GM06990 (cell line): ENCODE measurements around the gene OR7G1.

Experiments
- DNase-seq: peaks from one replicate; pipeline ENCODE4 v3.0.0-alpha.2; 2011; ENCODE audit not compliant: insufficient read length; ENCODE audit errors: extremely low read depth
- H3K27me3 ChIP-seq: replicated peaks from 2 replicates; pipeline ENCODE4 v1.6.0; 2011; ENCODE audit warnings: low read length; ENCODE audit not compliant: control insufficient read depth, insufficient read depth
- H3K36me3 ChIP-seq: 2 replicates; pipeline ENCODE4 v1.5.1; 2011; ENCODE audit warnings: low read length; ENCODE audit not compliant: control insufficient read depth, insufficient read depth
- H3K4me3 ChIP-seq: replicated peaks from 2 replicates; pipeline ENCODE4 v1.5.1; 2011; ENCODE audit warnings: low read depth, mild to moderate bottlenecking, control low read depth, low read length
- TF ChIP-seq, protein P1 (sequence below): IDR thresholded peaks from 2 replicates; pipeline ENCODE4 v1.5.1; 2011; ENCODE audit warnings: low read length, control low read depth, mild to moderate bottlenecking, inconsistent platforms; ENCODE audit not compliant: insufficient read depth, poor library complexity, severe bottlenecking

OR7G1 gene, protein sequence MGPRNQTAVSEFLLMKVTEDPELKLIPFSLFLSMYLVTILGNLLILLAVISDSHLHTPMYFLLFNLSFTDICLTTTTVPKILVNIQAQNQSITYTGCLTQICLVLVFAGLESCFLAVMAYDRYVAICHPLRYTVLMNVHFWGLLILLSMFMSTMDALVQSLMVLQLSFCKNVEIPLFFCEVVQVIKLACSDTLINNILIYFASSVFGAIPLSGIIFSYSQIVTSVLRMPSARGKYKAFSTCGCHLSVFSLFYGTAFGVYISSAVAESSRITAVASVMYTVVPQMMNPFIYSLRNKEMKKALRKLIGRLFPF

DNA sequence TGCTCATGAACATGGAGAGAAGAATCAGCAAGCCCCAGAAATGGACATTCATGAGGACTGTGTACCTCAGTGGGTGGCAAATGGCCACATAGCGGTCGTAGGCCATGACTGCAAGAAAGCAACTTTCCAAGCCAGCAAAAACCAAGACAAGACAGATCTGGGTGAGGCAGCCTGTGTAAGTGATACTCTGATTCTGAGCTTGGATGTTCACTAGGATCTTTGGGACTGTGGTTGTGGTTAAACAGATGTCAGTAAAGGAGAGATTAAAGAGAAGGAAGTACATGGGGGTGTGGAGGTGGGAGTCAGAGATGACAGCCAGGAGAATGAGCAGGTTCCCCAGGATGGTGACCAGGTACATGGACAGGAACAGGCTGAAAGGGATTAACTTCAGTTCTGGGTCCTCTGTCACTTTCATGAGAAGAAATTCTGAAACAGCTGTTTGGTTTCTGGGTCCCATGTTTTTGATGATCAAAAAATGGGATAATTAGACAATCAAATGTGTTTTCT lies at the start of gene OR7G1:
OR7G1 (minus strand) TSS at position 457 of the 507 bp plus-strand sequence; CDS start at position 457, 0 bp downstream.
- DNase-seq, result no peak
- Histone ChIP-seq H3K4me3 (no peak within 1 kb of the TSS), H3K36me3 (no peaks in the 10 kb centered on the region), H3K27me3 (no peaks in the 10 kb centered on the region)
- TF ChIP-seq, protein P1, sequence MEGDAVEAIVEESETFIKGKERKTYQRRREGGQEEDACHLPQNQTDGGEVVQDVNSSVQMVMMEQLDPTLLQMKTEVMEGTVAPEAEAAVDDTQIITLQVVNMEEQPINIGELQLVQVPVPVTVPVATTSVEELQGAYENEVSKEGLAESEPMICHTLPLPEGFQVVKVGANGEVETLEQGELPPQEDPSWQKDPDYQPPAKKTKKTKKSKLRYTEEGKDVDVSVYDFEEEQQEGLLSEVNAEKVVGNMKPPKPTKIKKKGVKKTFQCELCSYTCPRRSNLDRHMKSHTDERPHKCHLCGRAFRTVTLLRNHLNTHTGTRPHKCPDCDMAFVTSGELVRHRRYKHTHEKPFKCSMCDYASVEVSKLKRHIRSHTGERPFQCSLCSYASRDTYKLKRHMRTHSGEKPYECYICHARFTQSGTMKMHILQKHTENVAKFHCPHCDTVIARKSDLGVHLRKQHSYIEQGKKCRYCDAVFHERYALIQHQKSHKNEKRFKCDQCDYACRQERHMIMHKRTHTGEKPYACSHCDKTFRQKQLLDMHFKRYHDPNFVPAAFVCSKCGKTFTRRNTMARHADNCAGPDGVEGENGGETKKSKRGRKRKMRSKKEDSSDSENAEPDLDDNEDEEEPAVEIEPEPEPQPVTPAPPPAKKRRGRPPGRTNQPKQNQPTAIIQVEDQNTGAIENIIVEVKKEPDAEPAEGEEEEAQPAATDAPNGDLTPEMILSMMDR, result no peak

DNA sequence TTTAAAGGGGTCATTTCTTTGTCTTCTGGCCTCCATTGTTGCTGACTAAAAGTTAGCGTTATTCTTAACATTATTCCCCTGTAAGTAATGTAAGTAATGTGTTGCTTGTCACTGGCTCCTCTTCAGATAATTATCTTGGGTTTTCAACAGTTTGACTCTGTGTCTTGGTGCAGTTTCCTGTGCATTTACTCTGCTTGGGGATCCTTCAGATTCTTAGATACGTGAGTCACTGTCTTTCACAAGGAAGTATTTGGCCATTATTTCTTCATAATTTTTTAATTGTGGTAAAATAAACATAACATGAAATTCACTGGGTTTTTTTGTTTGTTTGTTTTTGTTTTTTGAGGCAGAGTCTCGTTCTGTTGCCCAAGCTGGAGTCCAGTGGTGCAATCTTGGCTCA lies 49.7 kb upstream of the OR7G1 start:
- Histone ChIP-seq H3K36me3 (peaks cover 22% of the 10 kb centered on the region), H3K4me3 (no peak overlapping the region), H3K27me3 (no peaks in the 10 kb centered on the region)
- DNase-seq, result no peak
- TF ChIP-seq, protein P1, result no peak

DNA sequence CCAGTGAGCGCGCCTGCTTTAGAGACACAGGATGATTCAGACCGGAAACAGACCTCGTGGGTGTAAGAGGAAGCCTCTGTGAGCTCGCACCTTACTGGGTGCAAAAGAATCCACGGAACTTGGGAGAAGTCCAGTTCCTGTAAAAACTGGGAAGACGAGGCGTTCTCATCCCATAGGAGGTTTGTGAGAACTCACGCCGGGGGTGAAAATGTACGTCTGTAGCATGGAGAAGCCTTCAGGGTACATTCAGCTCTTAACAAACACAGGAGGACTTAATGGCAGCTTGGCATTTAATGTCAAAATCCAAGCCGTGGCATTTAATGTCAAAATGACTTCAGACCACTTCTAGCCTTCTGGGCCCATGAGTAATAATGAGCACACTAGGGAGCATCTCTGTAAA lies 45.9 kb upstream of the OR7G1 start:
- no peak overlapping the region for H3K4me3 ChIP-seq
- TF ChIP-seq, protein P1, result no peak
- no peak for DNase-seq
- no peaks in the 10 kb centered on the region for H3K27me3 ChIP-seq
- peaks cover 52% of the 10 kb centered on the region for H3K36me3 ChIP-seq

DNA sequence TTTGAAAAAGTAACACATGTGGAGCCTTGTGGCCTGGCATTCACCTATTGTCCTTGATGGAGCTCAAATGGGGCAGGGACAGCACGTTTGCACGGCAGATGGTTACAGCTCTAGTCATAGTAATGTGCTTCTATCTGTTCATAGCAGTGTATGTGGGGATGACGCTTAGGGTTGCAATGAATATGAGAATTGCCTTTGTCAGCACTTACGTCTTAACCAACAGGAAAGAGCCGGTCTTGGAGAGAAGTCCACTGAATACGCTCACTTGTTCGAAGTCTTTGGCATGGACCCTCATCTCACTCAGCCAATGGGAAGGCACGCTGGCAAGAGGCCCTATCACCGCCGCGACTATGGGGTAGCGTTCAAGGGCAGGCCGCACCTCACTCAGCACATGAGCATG lies 44.3 kb upstream of the OR7G1 start:
- no peaks in the 10 kb centered on the region for H3K27me3 ChIP-seq
- peaks cover 58% of the 10 kb centered on the region for H3K36me3 ChIP-seq
- TF ChIP-seq, protein P1, result no peak
- no peak overlapping the region for H3K4me3 ChIP-seq
- DNase-seq, result no peak

DNA sequence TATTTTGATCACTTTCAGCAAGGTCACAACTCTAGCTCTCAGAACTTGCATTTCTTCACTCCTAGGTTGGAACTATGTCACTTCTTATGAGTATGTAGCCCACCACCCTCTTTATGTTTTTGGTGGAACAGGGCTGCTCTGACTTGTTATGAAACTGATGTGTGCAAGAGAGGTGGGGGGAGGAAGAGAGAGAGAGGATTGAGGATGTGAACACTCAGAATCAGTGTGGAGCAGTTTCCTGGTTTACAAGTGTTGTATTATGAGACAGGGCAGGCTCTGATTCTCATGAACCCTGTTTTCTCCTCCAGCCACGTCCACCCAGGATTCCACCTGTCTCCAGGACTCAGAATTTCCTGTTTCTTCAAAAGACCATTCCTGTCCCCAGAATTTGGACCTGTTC lies 40.7 kb upstream of the OR7G1 start:
- no peak for DNase-seq
- Histone ChIP-seq H3K27me3 (no peaks in the 10 kb centered on the region), H3K4me3 (no peak overlapping the region), H3K36me3 (peaks cover 51% of the 10 kb centered on the region)
- TF ChIP-seq, protein P1, result no peak
